Motor neuron (in vitro differentiated cells): ENCODE data around the gene CTRB1. TPM values are rescaled to one million over a fixed set of nuclear protein-coding genes. Genes with fewer than 3 reads are reported as not detected.
"Not testable (repeated sequence)": the region's sequence is repeated elsewhere in the genome, so short reads cannot be mapped to it uniquely, and the experiment has no call there.

Source experiments
- ATAC-seq, 8 experiments: fragments of 200-7000 bp; cut with Tn5 transposase; replicated peaks in 6 of 8; 2 replicates each; pipeline ENCODE4 v1.8.0; 2021; ENCODE audit warnings: mild to moderate bottlenecking in 8 of 8, moderate library complexity in 8 of 8
- H3K27ac ChIP-seq, 2 donors: fragments of 250-450 bp; sonication (Bioruptor Pico); 2 replicates each; pipeline ENCODE4 v1.9.0; 2021; ENCODE audit warnings: antibody characterized with exemption in 2 of 2, mild to moderate bottlenecking in 2 of 2, moderate library complexity in 1 of 2
- H3K4me1 ChIP-seq, 2 donors: fragments of 250-450 bp; sonication (Bioruptor Pico); replicated peaks in 1 of 2; 2 replicates each; pipeline ENCODE4 v1.6.1; 2021; ENCODE audit warnings: antibody characterized with exemption in 2 of 2, mild to moderate bottlenecking in 2 of 2, moderate library complexity in 1 of 2
- H3K4me3 ChIP-seq, 5 donors: fragments of 250-450 bp; sonication (Bioruptor Pico); 2 replicates each; pipeline ENCODE4 v1.9.0; 2021; ENCODE audit warnings: antibody characterized with exemption in 5 of 5, mild to moderate bottlenecking in 5 of 5, moderate library complexity in 4 of 5
- WGBS, 10 experiments: fragments of 450-650 bp; shearing (Covaris generic); methylation state at CpG; one replicate each; pipeline ENCODE4 v1.0.0; 2022; 5-methylcytosine and 5-hydroxymethylcytosine counted together
- in situ Hi-C, 9 experiments: fragments of 400-800 bp; cut with MboI; loops; one replicate each; pipeline ENCODE4 v1.15.0; 2021; ENCODE audit warnings: low sequenced_read_pairs in 9 of 9, low pct_unique_long_range_greater_than_20kb in 2 of 9; ENCODE audit not compliant: unreplicated experiment in 9 of 9
- total RNA-seq, 8 experiments: library from RNA; unstranded; fragments of 300-600 nt; gene quantifications; 2 replicates each; pipeline versions ENCODE4 v1.2.3 to v1.2.4, GENCODE V29; 2022

CTRB1 gene
- total RNA-seq, 8 experiments from 2014 or later = 0.11 to 1.5 (median 0.41) TPM

- in situ Hi-C loops = loop anchor here in 6 of 9 experiments (25.0 kb wide), 3 partner anchors 181 to 1956 kb away; no protein-coding TSS in a partner anchor
- H3K4me3 ChIP-seq, H3K27ac ChIP-seq, H3K4me1 ChIP-seq: not testable (repeated sequence)
- ATAC-seq = peak in 4 of 8 experiments; percentile 8 to 16 (median 10)
- WGBS, 10 experiments = 89 to 94% (median 93%) methylated on average over 3 to 4 of the region's 25 CpGs; no CpG with 5 or more reads in 7 of the 10 experiments
Measured at GRCh38 chr16:75205961-75206748, 12.6 kb upstream of the CTRB1 start.

- in situ Hi-C loops = loop anchor here in 6 of 9 experiments (25.0 kb wide), 3 partner anchors 180 to 1955 kb away; no protein-coding TSS in a partner anchor
- H3K4me3 ChIP-seq = no peak within 1 kb of the TSS
- peaks cover 0 to 7% of the 10 kb centered on the region in 2 donors for H3K4me1 ChIP-seq
- WGBS, 10 experiments = 54 to 100% (median 100%) methylated on average over 1 to 5 of the region's 24 CpGs; no CpG with 5 or more reads in 7 of the 10 experiments
- ATAC-seq = peak in 1 of 8 experiments; percentile 3
- no peak within 1 kb of the TSS for H3K27ac ChIP-seq
Measured at GRCh38 chr16:75206749-75207451, 11.9 kb upstream of the CTRB1 start, which contains the start of gene CTRB2. Gene CTRB2, minus strand, starts transcription at chr16:75207161. Its CDS starts 20 bp downstream, at chr16:75207141.

- 36 to 97% (median 83%) methylated on average over 1 to 4 of the region's 11 CpGs; no CpG with 5 or more reads in 4 of the 10 experiments for WGBS, 10 experiments
- H3K4me3 ChIP-seq = no peak overlapping the region
- in situ Hi-C loops = loop anchor here in 6 of 9 experiments (25.0 kb wide), 3 partner anchors 179 to 1954 kb away; no protein-coding TSS in a partner anchor
- ATAC-seq = no peak
- no peak overlapping the region for H3K27ac ChIP-seq
- H3K4me1 ChIP-seq = peaks cover 0 to 7% of the 10 kb centered on the region in 2 donors
Measured at GRCh38 chr16:75207831-75208230, 11.0 kb upstream of the CTRB1 start.

GRCh38 chr16:75208242-75208825 lies 10.5 kb upstream of the CTRB1 start:
- no peak for ATAC-seq

GRCh38 chr16:75208861-75209505 lies 9.8 kb upstream of the CTRB1 start:
- no peak for ATAC-seq
- 40 to 92% (median 76%) methylated on average over 2 to 10 of the region's 27 CpGs; no CpG with 5 or more reads in 6 of the 10 experiments for WGBS, 10 experiments
- Histone ChIP-seq H3K27ac (no peak overlapping the region), H3K4me1 (peaks cover 0 to 6% of the 10 kb centered on the region in 2 donors), H3K4me3 (no peak overlapping the region)
- in situ Hi-C loops = loop anchor here in 6 of 9 experiments (25.0 kb wide), 3 partner anchors 178 to 1953 kb away; no protein-coding TSS in a partner anchor

More at GRCh38 chr16:75208242-75208825, 10.5 kb upstream of the CTRB1 start:
- WGBS, 10 experiments = 59 to 93% (median 75%) methylated on average over 1 to 8 of the region's 13 CpGs; no CpG with 5 or more reads in 4 of the 10 experiments
- in situ Hi-C loops = loop anchor here in 6 of 9 experiments (25.0 kb wide), 3 partner anchors 179 to 1954 kb away; no protein-coding TSS in a partner anchor
- no peak overlapping the region for H3K4me3 ChIP-seq
- no peak overlapping the region for H3K27ac ChIP-seq
- peaks cover 0 to 7% of the 10 kb centered on the region in 2 donors for H3K4me1 ChIP-seq

- not testable (repeated sequence) for H3K4me3 ChIP-seq, ATAC-seq, H3K4me1 ChIP-seq, H3K27ac ChIP-seq
- in situ Hi-C loops = loop anchor here in 6 of 9 experiments (25.0 kb wide), 3 partner anchors 178 to 1953 kb away; no protein-coding TSS in a partner anchor
- 53 to 100% (median 75%) methylated on average over 2 to 4 of the region's 7 CpGs; no CpG with 5 or more reads in 4 of the 10 experiments for WGBS, 10 experiments
Measured at GRCh38 chr16:75209514-75209913, 9.3 kb upstream of the CTRB1 start.

GRCh38 chr16:75209944-75210343 lies 8.8 kb upstream of the CTRB1 start:
- 43 to 100% (median 77%) methylated on average over 1 to 4 of the region's 5 CpGs; no CpG with 5 or more reads in 2 of the 10 experiments for WGBS, 10 experiments
- Histone ChIP-seq H3K4me3 (no peak overlapping the region), H3K4me1 (no peaks in the 10 kb centered on the region), H3K27ac (no peak overlapping the region)
- in situ Hi-C loops = loop anchor here in 7 of 9 experiments (10.0 to 25.0 kb wide), 4 partner anchors 177 to 1952 kb away; no protein-coding TSS in a partner anchor
- ATAC-seq = no peak

- ATAC-seq, H3K4me1 ChIP-seq, H3K4me3 ChIP-seq, H3K27ac ChIP-seq: not testable (repeated sequence)
- WGBS, 10 experiments = 40 to 100% (median 87%) methylated on average over 1 to 7 of the region's 10 CpGs; no CpG with 5 or more reads in 2 of the 10 experiments
- in situ Hi-C loops = loop anchor here in 7 of 9 experiments (10.0 to 25.0 kb wide), 4 partner anchors 176 to 1951 kb away; no protein-coding TSS in a partner anchor
Measured at GRCh38 chr16:75211286-75211685, 7.5 kb upstream of the CTRB1 start.

GRCh38 chr16:75216127-75216526 lies 2.7 kb upstream of the CTRB1 start:
- in situ Hi-C loops = loop anchor here in 7 of 9 experiments (10.0 to 25.0 kb wide), 4 partner anchors 171 to 1946 kb away; no protein-coding TSS in a partner anchor
- Histone ChIP-seq H3K27ac (no peak overlapping the region), H3K4me1 (no peaks in the 10 kb centered on the region), H3K4me3 (no peak overlapping the region)
- ATAC-seq = peak in 1 of 8 experiments; percentile 14
- WGBS, 10 experiments = 60 to 100% (median 80%) methylated on average over 1 of the region's 2 CpGs; no CpG with 5 or more reads in 3 of the 10 experiments

GRCh38 chr16:75216576-75216975 lies 2.2 kb upstream of the CTRB1 start:
- 71 to 100% (median 79%) methylated on average over 1 to 6 of the region's 7 CpGs; no CpG with 5 or more reads in 4 of the 10 experiments for WGBS, 10 experiments
- in situ Hi-C loops = loop anchor here in 7 of 9 experiments (10.0 to 25.0 kb wide), 4 partner anchors 171 to 1946 kb away; no protein-coding TSS in a partner anchor

GRCh38 chr16:75217389-75217851 lies 1.4 kb upstream of the CTRB1 start:
- Histone ChIP-seq H3K4me3 (no peak overlapping the region), H3K27ac (no peak overlapping the region), H3K4me1 (no peaks in the 10 kb centered on the region)
- in situ Hi-C loops = loop anchor here in 7 of 9 experiments (10.0 to 25.0 kb wide), 4 partner anchors 170 to 1945 kb away; no protein-coding TSS in a partner anchor
- no peak for ATAC-seq
- 20 to 100% (median 75%) methylated on average over 1 to 6 of the region's 11 CpGs; no CpG with 5 or more reads in 2 of the 10 experiments for WGBS, 10 experiments

More at GRCh38 chr16:75216576-75216975, 2.2 kb upstream of the CTRB1 start:
- no peak for ATAC-seq
- Histone ChIP-seq H3K4me1 (no peaks in the 10 kb centered on the region), H3K4me3 (no peak overlapping the region), H3K27ac (no peak overlapping the region)
